ENCODE measurements around the gene GAREM2.

Gene GAREM2

GRCh38 chr2:26187537-26188104 lies 14.7 kb downstream of the GAREM2 start:
- no peak for DNase-seq (ENCODE audit: low read depth)

- no peak for DNase-seq (ENCODE audit: low read depth)
These were observed 16.2 kb downstream of the GAREM2 start for GRCh38 chr2:26189123-26189522.

GRCh38 chr2:26189751-26190150 lies 16.9 kb downstream of the GAREM2 start:
- DNase-seq (ENCODE audit: low read depth), result no peak

GRCh38 chr2:26190369-26190768 lies 17.5 kb downstream of the GAREM2 start:
- DNase-seq (ENCODE audit: low read depth), result no peak

GRCh38 chr2:26191316-26192159 lies 18.6 kb downstream of the GAREM2 start:
- no peak for DNase-seq (ENCODE audit: low read depth)

- DNase-seq (ENCODE audit: low read depth), result no peak
These were observed 20.8 kb downstream of the GAREM2 start for GRCh38 chr2:26193578-26194231.

- DNase-seq (ENCODE audit: low read depth), result no peak
These were observed 22.4 kb downstream of the GAREM2 start for GRCh38 chr2:26195040-26195984.

GRCh38 chr2:26196683-26197418 lies 24.0 kb downstream of the GAREM2 start:
- no peak for DNase-seq (ENCODE audit: low read depth)

- no peak for DNase-seq (ENCODE audit: low read depth)
These were observed 24.6 kb downstream of the GAREM2 start for GRCh38 chr2:26197516-26197915.

GRCh38 chr2:26202981-26203490 lies 30.1 kb downstream of the GAREM2 start:
- DNase-seq (ENCODE audit: low read depth), result no peak

GRCh38 chr2:26203906-26204305 lies 31.0 kb downstream of the GAREM2 start:
- DNase-seq (ENCODE audit: low read depth), result no peak

- DNase-seq (ENCODE audit: low read depth), result no peak
These were observed 39.1 kb downstream of the GAREM2 start for GRCh38 chr2:26212011-26212410.

- DNase-seq (ENCODE audit: low read depth), result no peak
These were observed 41.9 kb downstream of the GAREM2 start for GRCh38 chr2:26214759-26215158.

GRCh38 chr2:26215833-26216232 lies 42.9 kb downstream of the GAREM2 start:
- DNase-seq (ENCODE audit: low read depth), result no peak

GRCh38 chr2:26216587-26216986 lies 43.7 kb downstream of the GAREM2 start:
- DNase-seq (ENCODE audit: low read depth), result no peak

- DNase-seq (ENCODE audit: low read depth), result no peak
These were observed 44.8 kb downstream of the GAREM2 start for GRCh38 chr2:26217720-26218119.

- no peak for DNase-seq (ENCODE audit: low read depth)
These were observed 50.1 kb downstream of the GAREM2 start for GRCh38 chr2:26223018-26223417.

GRCh38 chr2:26224095-26224494 lies 51.2 kb downstream of the GAREM2 start:
- DNase-seq (ENCODE audit: low read depth), result no peak

- DNase-seq (ENCODE audit: low read depth), result no peak
These were observed 56.7 kb downstream of the GAREM2 start for GRCh38 chr2:26229595-26229994.

GRCh38 chr2:26230806-26231205 lies 57.9 kb downstream of the GAREM2 start:
- DNase-seq (ENCODE audit: low read depth), result no peak

GRCh38 chr2:26235089-26235488 lies 62.2 kb downstream of the GAREM2 start:
- DNase-seq (ENCODE audit: low read depth), result no peak

All from activated T-cell treated with anti-CD3 and anti-CD28 coated beads for 48 hours (primary cell).